Mesothelial cell of epicardium (in vitro differentiated cells): Measurements from ENCODE around the gene PEX5L. TPM values are rescaled to one million over a fixed set of nuclear protein-coding genes. Genes with fewer than 3 reads are reported as not detected.

Experiments used
- DNase-seq, 2 experiments: peaks; one replicate each; pipeline ENCODE4 v3.0.0; 2021; ENCODE audit warnings: low spot score in 2 of 2; ENCODE audit not compliant: unreplicated experiment in 2 of 2
- H3K27ac Mint-ChIP-seq: 2 replicates; pipeline ENCODE4 v1.8.0; 2021; ENCODE audit warnings: mixed read lengths
- H3K27me3 Mint-ChIP-seq: 2 replicates; pipeline ENCODE4 v1.8.0; 2021; ENCODE audit warnings: low read depth, mixed read lengths
- H3K36me3 Mint-ChIP-seq: 2 replicates; pipeline ENCODE4 v1.8.0; 2021; ENCODE audit warnings: mixed read lengths
- H3K4me1 Mint-ChIP-seq: 2 replicates; pipeline ENCODE4 v1.8.0; 2021; ENCODE audit warnings: mixed read lengths
- H3K4me3 Mint-ChIP-seq: 2 replicates; pipeline ENCODE4 v1.8.0; 2021; ENCODE audit warnings: mild to moderate bottlenecking, moderate library complexity, mixed read lengths
- H3K9me3 Mint-ChIP-seq: 2 replicates; pipeline ENCODE4 v1.8.0; 2021; ENCODE audit warnings: mixed read lengths
- total RNA-seq: library from RNA; stranded (reverse); gene quantifications from 3 replicates; pipeline ENCODE4 v1.2.1, GENCODE V29; 2021
- TF ChIP-seq, protein P1 (sequence below): fragments of 200-600 bp; sonication (generic); IDR thresholded peaks from one replicate; pipeline ENCODE4 v1.5.0; 2021; ENCODE audit warnings: antibody characterized with exemption; ENCODE audit not compliant: unreplicated experiment

PEX5L gene
- total RNA-seq, 1 donor from 2014 or later: 0.04 TPM

DNA sequence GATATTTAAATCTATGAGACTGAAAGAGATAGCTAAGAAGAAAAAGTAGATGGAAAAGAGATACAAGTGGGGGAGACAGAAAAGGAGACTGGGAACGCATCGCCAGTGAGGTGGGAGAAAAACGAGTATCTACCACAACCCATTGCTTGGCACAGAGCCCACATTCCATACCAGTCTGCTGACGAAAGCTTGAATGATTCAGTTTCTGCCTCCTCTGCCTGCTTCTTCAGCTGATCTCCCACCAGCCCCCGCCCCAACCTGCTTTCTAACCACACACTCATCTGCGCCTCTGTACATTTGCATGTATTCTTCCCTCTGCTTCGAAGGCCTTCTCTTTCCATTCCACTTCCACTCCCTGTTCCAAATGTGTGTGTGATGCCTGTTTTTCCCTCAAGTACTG lies 195.8 kb downstream of the PEX5L start:
- H3K27me3 Mint-ChIP-seq: peaks cover 7% of the 10 kb centered on the region
- DNase-seq: peak; percentile 37 to 44
- peaks cover 8% of the 10 kb centered on the region for H3K4me1 Mint-ChIP-seq
- peak overlapping the region; percentile 66 for H3K27ac Mint-ChIP-seq
- no peaks in the 10 kb centered on the region for H3K36me3 Mint-ChIP-seq
- H3K4me3 Mint-ChIP-seq: no peak overlapping the region
- TF ChIP-seq, protein P1, sequence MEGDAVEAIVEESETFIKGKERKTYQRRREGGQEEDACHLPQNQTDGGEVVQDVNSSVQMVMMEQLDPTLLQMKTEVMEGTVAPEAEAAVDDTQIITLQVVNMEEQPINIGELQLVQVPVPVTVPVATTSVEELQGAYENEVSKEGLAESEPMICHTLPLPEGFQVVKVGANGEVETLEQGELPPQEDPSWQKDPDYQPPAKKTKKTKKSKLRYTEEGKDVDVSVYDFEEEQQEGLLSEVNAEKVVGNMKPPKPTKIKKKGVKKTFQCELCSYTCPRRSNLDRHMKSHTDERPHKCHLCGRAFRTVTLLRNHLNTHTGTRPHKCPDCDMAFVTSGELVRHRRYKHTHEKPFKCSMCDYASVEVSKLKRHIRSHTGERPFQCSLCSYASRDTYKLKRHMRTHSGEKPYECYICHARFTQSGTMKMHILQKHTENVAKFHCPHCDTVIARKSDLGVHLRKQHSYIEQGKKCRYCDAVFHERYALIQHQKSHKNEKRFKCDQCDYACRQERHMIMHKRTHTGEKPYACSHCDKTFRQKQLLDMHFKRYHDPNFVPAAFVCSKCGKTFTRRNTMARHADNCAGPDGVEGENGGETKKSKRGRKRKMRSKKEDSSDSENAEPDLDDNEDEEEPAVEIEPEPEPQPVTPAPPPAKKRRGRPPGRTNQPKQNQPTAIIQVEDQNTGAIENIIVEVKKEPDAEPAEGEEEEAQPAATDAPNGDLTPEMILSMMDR: no peak
- no peaks in the 10 kb centered on the region for H3K9me3 Mint-ChIP-seq

DNA sequence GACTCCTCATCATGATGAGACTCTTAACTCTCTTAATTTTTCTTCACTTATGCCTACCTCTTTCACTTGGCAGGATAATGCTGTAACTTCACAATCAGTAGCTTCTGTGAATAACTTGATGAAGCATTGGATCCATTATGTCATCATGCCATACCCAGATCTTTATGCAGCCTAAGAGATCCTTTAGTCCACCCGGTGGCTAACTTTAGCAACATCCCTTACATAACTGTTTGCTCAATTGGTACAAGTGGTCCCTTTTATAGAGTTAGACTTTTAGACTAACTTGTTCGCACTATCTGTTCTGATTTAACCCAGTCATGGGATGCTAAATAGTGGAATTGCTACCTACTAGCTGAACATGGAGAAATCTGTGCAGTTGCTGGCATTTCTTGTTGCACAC lies 199.4 kb downstream of the PEX5L start:
- peaks cover 8% of the 10 kb centered on the region for H3K4me1 Mint-ChIP-seq
- DNase-seq: no peak
- H3K36me3 Mint-ChIP-seq: no peaks in the 10 kb centered on the region
- no peaks in the 10 kb centered on the region for H3K9me3 Mint-ChIP-seq
- H3K27me3 Mint-ChIP-seq: peaks cover under 1% of the 10 kb centered on the region
- TF ChIP-seq, protein P1: no peak
- H3K4me3 Mint-ChIP-seq: no peak overlapping the region
- H3K27ac Mint-ChIP-seq: no peak overlapping the region

DNA sequence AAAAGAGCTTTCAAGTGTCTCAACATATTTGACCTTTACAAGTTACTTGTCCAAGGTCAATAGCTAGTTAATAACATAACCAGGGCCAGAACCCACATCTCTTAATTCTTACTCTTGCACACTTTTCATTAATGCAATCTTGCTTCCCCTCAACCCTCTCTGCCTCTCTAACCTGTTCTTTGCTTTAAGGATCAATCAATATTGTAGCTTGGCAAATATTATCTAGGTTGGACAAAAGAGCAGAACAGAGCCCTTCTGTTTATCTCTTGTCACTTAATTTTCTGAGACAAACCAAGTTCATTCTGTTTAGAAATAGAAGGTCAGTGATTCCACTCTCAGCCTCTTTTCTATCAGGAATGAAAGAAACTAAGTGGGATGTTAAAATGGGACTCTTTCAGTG lies 203.4 kb downstream of the PEX5L start:
- no peak for DNase-seq
- Mint-ChIP-seq H3K4me3 (no peak overlapping the region), H3K27me3 (peaks cover 4% of the 10 kb centered on the region), H3K4me1 (peaks cover 3% of the 10 kb centered on the region), H3K27ac (no peak overlapping the region), H3K36me3 (no peaks in the 10 kb centered on the region), H3K9me3 (no peaks in the 10 kb centered on the region)
- TF ChIP-seq, protein P1: no peak

DNA sequence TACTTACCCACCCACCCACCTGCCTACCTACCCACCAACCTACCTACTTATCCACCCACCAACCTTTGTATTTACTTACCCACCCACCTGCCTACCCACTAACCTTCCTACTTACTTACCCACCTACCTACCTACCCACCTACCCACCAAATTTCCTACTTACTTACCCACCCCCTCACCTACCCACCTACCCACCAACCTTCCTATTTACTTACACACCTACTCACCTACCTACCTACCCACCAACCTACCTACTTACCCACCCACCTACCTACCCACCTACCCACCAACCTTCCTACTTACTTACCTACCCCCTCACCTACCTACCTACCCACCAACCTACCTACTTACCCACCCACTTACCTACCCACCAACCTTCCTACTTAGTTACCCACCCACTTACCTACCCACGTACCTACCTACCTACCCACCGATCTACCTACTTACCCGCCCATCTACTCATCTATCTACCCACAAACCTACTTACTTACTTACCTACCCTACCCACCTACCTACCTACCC lies 204.3 kb downstream of the PEX5L start:
- no peak overlapping the region for H3K27ac Mint-ChIP-seq
- H3K4me1 Mint-ChIP-seq: peaks cover 3% of the 10 kb centered on the region
- TF ChIP-seq, protein P1: no peak
- H3K9me3 Mint-ChIP-seq: no peaks in the 10 kb centered on the region
- peaks cover 7% of the 10 kb centered on the region for H3K27me3 Mint-ChIP-seq
- H3K36me3 Mint-ChIP-seq: no peaks in the 10 kb centered on the region
- no peak for DNase-seq
- no peak overlapping the region for H3K4me3 Mint-ChIP-seq

DNA sequence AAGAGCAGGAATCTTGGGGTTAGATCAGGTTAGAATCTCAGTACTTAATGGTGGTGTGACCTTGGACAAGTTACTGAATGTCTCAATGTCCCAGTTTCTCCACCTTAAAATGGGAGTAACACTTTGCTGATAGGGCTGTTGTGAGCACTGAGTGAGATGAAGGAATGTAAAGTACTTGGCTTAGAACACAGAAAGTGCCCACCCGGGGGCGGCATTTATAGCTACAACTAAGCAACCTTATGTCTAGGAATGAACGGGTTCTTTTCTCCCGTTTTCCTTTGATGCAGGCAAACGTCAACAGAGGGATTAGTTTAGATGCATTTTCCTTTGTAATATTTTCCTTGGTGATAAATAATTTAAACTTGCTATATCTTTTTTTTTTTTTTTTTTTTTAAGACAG lies 207.3 kb downstream of the PEX5L start:
- Mint-ChIP-seq H3K27ac (no peak overlapping the region), H3K9me3 (no peaks in the 10 kb centered on the region), H3K27me3 (peaks cover 10% of the 10 kb centered on the region), H3K4me1 (peaks cover 8% of the 10 kb centered on the region), H3K36me3 (no peaks in the 10 kb centered on the region), H3K4me3 (no peak overlapping the region)
- TF ChIP-seq, protein P1: no peak
- no peak for DNase-seq

DNA sequence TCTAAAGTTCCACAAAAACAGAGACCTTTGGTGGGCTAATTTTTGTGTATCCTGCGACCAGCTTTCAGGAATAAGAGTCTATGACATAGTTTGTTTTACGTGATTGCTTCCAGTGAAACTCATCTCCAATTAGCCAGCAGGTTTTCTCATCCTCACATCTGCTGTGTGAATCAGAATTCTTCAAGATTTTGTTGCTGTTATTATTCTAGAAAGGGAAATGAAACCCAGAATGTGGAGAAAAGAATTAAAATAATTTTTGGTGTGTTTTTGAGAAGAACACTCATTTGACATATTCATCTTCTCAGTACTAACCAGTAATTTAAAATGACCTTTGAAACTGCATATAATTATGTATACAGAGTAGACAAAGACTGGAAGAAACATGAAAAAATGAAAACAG lies 208.0 kb downstream of the PEX5L start:
- TF ChIP-seq, protein P1: no peak
- peaks cover 8% of the 10 kb centered on the region for H3K4me1 Mint-ChIP-seq
- DNase-seq: no peak
- no peaks in the 10 kb centered on the region for H3K9me3 Mint-ChIP-seq
- no peak overlapping the region for H3K4me3 Mint-ChIP-seq
- no peak overlapping the region for H3K27ac Mint-ChIP-seq
- H3K27me3 Mint-ChIP-seq: peaks cover 10% of the 10 kb centered on the region
- H3K36me3 Mint-ChIP-seq: no peaks in the 10 kb centered on the region
